Stomach (tissue), 9 donors: ENCODE results near the gene SAFB. TPM values are rescaled to one million over a fixed set of nuclear protein-coding genes. Genes with fewer than 3 reads are reported as not detected.
"Not testable (repeated sequence)": the region's sequence is repeated elsewhere in the genome, so short reads cannot be mapped to it uniquely, and the experiment has no call there.

Experiments used
- DNase-seq, 2 donors: peaks; one replicate each; pipeline versions ENCODE4 v3.0.0 to v3.0.0-alpha.2; 2013 to 2019
- H3K27ac ChIP-seq, 5 donors: fragments of 200-600 bp in 4 of 5; sonication (generic) in 4 of 5; one replicate each; pipeline ENCODE4 v1.5.1; 2013 to 2019; ENCODE audit warnings: mild to moderate bottlenecking in 1 of 5, moderate library complexity in 1 of 5
- H3K27me3 ChIP-seq, 3 donors: fragments of 200-600 bp; sonication (generic); one replicate each; pipeline ENCODE4 v1.5.1; 2017 to 2019; ENCODE audit warnings: mixed run types in 1 of 3
- H3K36me3 ChIP-seq, 4 donors: fragments of 200-600 bp; sonication (generic); 1 replicate in 3 of 4; 2 replicates in 1 of 4; pipeline ENCODE4 v1.5.1; 2016 to 2019
- H3K4me1 ChIP-seq, 4 donors: fragments of 200-600 bp; sonication (generic); one replicate each; pipeline ENCODE4 v1.5.1; 2016 to 2019
- H3K4me3 ChIP-seq, 4 donors: fragments of 200-600 bp; sonication (generic) in 3 of 4; one replicate each; pipeline ENCODE4 v1.5.1; 2016 to 2019; ENCODE audit warnings: mild to moderate bottlenecking in 1 of 4
- H3K9me3 ChIP-seq, 4 donors: fragments of 200-600 bp; sonication (generic); one replicate each; pipeline ENCODE4 v1.5.1; 2016 to 2019
- CTCF ChIP-seq, 7 experiments: fragments of 450-650 bp in 4 of 7; fragments of 200-600 bp in 3 of 7; sonication (generic) in 3 of 7; IDR thresholded peaks; one replicate each; pipeline ENCODE4 v1.5.1; 2016 to 2019; ENCODE audit warnings: antibody characterized with exemption in 7 of 7, control low read depth in 2 of 7, mild to moderate bottlenecking in 1 of 7
- EP300 ChIP-seq: sonication (generic); formaldehyde crosslinking; IDR thresholded peaks from one replicate; pipeline ENCODE4 v1.6.1; 2017; ENCODE audit warnings: antibody characterized with exemption
- POLR2A ChIP-seq, 4 donors: fragments of 450-650 bp; IDR thresholded peaks; one replicate each; pipeline ENCODE4 v1.6.1; 2016; ENCODE audit warnings: antibody characterized with exemption in 4 of 4, control low read depth in 2 of 4, mild to moderate bottlenecking in 1 of 4, moderate library complexity in 1 of 4
- POLR2AphosphoS5 ChIP-seq, 3 donors: sonication (generic); formaldehyde crosslinking; IDR thresholded peaks; one replicate each; pipeline ENCODE4 v1.6.1; 2016; ENCODE audit warnings: antibody characterized with exemption in 3 of 3
- WGBS, 5 donors: extraction: QIAGEN DNeasy Blood & Tissue Kit in 3 of 5; methylation state at CpG; one replicate each; pipeline versions ENCODE4 v1.1.5 to v1.1.7; 2013 to 2018; 5-methylcytosine and 5-hydroxymethylcytosine counted together
- intact Hi-C: fragments of 100-400 bp; cut with DNase I; formaldehyde crosslinking; loops from one replicate; pipeline ENCODE4 v1.15.1; 2023; ENCODE audit warnings: low total_unique reads
- polyA plus RNA-seq, 3 donors: library from polyadenylated mRNA; stranded (reverse); fragments of 200-250 nt; gene quantifications; one replicate each; pipeline ENCODE4 v1.2.3, GENCODE V29; 2013
- total RNA-seq, 5 donors: library from RNA; depleted of rRNA; stranded (reverse); fragments of >200 nt; gene quantifications; one replicate each; pipeline versions ENCODE4 v1.1.0 to v1.2.3, GENCODE V29; 2014 to 2016
- donor health status: healthy with polysubstance abuse.
- donor health status: Bipolar disorder and iron deficiency.
- donor health status: healthy.

Gene SAFB
- total and polyA plus RNA-seq, 8 donors, result 33.1 to 636 (median 70.7) TPM

GRCh38 chr19:5700455-5701092, 77.7 kb downstream of the SAFB start:
- Histone ChIP-seq H3K27me3 (no peaks in the 10 kb centered on the region), H3K27ac (no peak overlapping the region), H3K36me3 (peaks cover 64 to 96% (median 93%) of the 10 kb centered on the region in 4 donors), H3K4me1 (peaks cover 0 to 5% (median 0%) of the 10 kb centered on the region in 4 donors), H3K9me3 (no peaks in the 10 kb centered on the region), H3K4me3 (no peak overlapping the region)
- intact Hi-C loops, result no loop called here
- 95 to 97% (median 97%) methylated on average over 19 to 22 of the region's 22 CpGs for WGBS, 5 donors
- no peak for DNase-seq
- TF ChIP-seq POLR2AphosphoS5 (IDR thresholded peaks at IDR 0.05) (no peak), CTCF (IDR thresholded peaks at IDR 0.05) (no peak), POLR2A (IDR thresholded peaks at IDR 0.05) (no peak), EP300 (no peak)

GRCh38 chr19:5702053-5702410, 79.1 kb downstream of the SAFB start:
- WGBS, 5 donors, result 93 to 95% (median 93%) methylated on average over 7 to 15 of the region's 28 CpGs; no CpG with 5 or more reads in 2 of the 5 donors

GRCh38 chr19:5703819-5704818, 81.2 kb downstream of the SAFB start:
- WGBS, 5 donors, result 96 to 98% (median 97%) methylated on average over 39 to 40 of the region's 40 CpGs
- TF ChIP-seq POLR2AphosphoS5 (IDR thresholded peaks at IDR 0.05) (no peak), CTCF (IDR thresholded peaks at IDR 0.05) (no peak), POLR2A (IDR thresholded peaks at IDR 0.05) (no peak), EP300 (no peak)
- Histone ChIP-seq H3K9me3 (no peaks in the 10 kb centered on the region), H3K4me3 (no peak overlapping the region), H3K4me1 (no peaks in the 10 kb centered on the region), H3K27ac (no peak overlapping the region), H3K27me3 (no peaks in the 10 kb centered on the region), H3K36me3 (peaks cover 71 to 96% (median 94%) of the 10 kb centered on the region in 4 donors)
- no peak for DNase-seq
- intact Hi-C loops, result no loop called here

More at GRCh38 chr19:5702053-5702410, 79.1 kb downstream of the SAFB start:
- H3K4me1 ChIP-seq, H3K9me3 ChIP-seq, H3K27me3 ChIP-seq, DNase-seq, H3K4me3 ChIP-seq, intact Hi-C loops, H3K27ac ChIP-seq: not testable (repeated sequence)
- peaks cover 66 to 96% (median 93%) of the 10 kb centered on the region in 4 donors for H3K36me3 ChIP-seq

- no peak for DNase-seq
- no peaks in the 10 kb centered on the region for H3K4me1 ChIP-seq
- H3K4me3 ChIP-seq, result no peak overlapping the region
- intact Hi-C loops, result no loop called here
- no peak overlapping the region for H3K27ac ChIP-seq
- TF ChIP-seq POLR2AphosphoS5 (IDR thresholded peaks at IDR 0.05), result no peak
- no peak for TF ChIP-seq EP300
- peaks cover 71 to 96% (median 94%) of the 10 kb centered on the region in 4 donors for H3K36me3 ChIP-seq
- WGBS, 5 donors, result 88 to 90% (median 88%) methylated on average over 12 to 16 of the region's 16 CpGs
- no peaks in the 10 kb centered on the region for H3K27me3 ChIP-seq
- no peaks in the 10 kb centered on the region for H3K9me3 ChIP-seq
Measured at GRCh38 chr19:5705552-5705951, 82.7 kb downstream of the SAFB start.

GRCh38 chr19:5706876-5707573, 84.1 kb downstream of the SAFB start:
- no peak for TF ChIP-seq POLR2AphosphoS5 (IDR thresholded peaks at IDR 0.05)
- no peak for DNase-seq
- H3K4me1 ChIP-seq, result no peaks in the 10 kb centered on the region
- intact Hi-C loops, result no loop called here
- H3K27me3 ChIP-seq, result no peaks in the 10 kb centered on the region
- no peaks in the 10 kb centered on the region for H3K9me3 ChIP-seq
- WGBS, 5 donors, result 94 to 96% (median 94%) methylated on average over 14 to 35 of the region's 35 CpGs
- peaks cover 76 to 96% (median 94%) of the 10 kb centered on the region in 4 donors for H3K36me3 ChIP-seq
- H3K27ac ChIP-seq, result no peak overlapping the region
- no peak overlapping the region for H3K4me3 ChIP-seq
